Measurements from ENCODE around the gene NFS1.
"Not testable (repeated sequence)": the region's sequence is repeated elsewhere in the genome, so short reads cannot be mapped to it uniquely, and the experiment has no call there.

NFS1 gene

DNA sequence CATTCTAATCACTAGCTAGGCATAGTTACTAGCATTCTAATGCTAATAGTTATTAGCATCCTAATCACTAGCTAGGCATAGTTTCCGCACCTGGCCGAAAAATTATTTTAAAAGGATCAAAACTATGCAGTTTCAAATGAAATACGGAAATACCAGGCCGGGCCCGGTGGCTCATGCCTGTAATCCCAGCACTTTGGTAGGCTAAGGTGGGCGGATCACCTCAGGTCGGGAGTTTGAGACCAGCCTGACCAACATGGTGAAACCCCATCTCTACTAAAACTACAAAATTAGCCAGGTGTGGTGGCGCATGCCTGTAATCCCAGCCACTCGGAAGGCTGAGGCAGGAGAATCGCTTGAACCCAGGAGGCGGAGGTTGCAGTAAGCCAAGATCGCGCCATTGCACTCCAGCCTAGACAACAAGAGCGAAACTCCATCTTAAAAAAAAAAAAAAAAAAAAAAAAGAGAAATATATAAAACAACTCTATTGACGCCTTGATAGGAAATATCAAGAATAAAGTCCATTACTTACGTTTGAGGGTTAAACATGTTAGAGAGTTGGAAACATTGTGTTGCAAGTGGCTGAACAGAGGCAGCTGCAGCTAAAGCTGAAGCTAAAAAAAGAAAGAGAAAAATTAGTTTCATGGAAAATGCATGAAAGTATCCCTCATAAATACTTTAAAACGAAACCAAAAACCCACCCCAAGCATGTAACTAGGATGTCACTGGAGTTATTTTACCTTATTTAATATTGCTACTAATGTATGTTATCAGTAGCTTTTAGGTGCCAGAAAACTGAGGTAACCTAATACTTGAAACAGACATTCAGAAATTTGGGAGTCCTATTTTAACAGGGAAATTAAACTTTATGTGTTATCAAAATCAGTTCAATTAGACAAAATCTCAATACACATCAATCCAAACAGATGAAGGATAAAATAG lies 7.7 kb upstream of the NFS1 start:
- DNase-seq, result not testable (repeated sequence)

DNA sequence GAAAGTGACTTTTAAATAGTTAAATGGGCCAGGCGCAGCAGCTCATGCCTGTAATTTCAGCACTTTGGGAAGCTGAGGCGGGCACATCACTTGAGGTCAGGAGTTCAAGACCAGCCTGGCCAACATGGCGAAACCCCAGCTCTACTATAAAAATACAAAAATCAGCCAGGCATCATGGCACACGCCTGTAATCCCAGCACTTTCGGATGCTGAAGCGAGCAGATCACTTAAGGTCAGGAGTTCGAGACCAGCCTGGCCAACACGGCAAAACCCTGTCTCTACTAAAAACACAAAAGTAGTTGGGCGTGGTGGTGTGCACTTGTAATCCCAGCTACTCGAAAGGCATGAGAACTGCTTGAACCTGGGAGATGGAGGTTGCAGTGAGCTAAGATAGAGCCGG lies 6.7 kb upstream of the NFS1 start:
- not testable (repeated sequence) for DNase-seq

DNA sequence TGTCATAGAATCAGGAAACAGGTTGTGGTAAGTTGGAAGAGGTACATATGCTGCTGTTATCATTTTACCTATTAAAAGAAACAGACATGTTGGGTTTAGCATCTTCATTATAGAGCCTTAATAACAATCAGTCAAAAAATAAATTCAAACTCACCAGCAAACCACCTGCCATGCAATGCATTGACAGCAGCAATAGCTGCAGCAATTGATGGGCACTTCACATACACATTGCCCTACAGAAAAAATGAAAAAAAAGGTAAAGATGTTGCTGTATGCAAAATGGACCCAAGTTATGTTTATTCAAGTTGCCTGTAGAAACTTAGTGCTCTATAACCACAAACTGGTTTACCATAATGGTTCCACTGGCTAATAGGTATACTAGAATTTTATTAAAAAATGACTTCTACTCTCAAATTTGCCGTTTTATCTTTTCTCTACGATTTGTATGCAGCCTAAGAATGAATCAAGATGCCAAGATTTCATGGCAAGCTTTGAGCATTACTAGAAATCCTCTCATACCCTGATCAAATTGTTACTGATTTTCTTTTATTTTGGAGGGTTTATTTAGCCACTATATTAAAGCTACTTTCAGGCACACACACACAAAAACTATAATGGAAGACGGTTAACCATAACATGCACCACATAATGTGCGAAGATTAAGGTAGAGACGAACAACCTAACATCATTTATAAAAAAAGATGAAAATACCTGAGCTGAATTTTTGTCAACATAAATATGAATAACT lies 5.5 kb upstream of the NFS1 start:
- no peak for DNase-seq

DNA sequence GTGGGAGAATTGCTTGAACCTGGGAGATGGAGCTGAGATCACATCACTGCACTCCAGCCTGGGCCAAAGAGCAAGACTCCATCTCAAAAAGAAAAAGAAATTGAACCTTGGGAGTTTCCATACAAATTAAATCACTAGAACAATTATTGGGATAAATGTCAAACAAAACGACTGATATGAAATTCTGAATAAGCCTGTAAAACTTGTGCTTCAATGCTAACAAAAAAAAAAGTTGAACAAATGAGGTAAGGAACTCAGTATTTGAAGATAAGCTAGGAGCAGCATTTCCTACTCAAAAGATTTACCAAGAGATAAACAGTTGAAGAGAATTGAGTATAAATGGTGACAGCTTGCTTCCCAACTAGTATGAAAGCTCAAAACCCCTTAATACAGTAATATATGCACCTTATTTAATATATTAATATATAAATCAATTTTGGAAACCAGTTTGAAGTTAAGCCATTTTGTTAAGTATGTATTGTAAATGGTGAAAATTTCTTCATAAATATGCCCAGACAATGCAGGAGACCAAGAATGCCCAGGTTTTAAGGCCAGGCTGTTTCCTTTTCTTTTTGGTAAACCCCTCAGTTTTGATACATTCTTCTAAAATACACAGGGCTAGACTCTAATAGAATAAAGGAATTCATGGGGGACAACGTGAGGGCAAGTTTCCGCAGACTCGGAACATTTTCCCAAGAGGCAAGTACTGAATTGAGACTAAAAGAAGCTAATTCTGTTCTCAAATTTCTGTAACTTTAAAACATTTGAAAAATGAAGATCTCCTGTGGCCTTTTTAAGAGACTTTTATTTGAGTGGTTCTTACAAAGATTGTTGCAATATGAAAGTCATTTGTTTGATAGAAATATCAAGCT lies 3.9 kb upstream of the NFS1 start:
- DNase-seq, result no peak

DNA sequence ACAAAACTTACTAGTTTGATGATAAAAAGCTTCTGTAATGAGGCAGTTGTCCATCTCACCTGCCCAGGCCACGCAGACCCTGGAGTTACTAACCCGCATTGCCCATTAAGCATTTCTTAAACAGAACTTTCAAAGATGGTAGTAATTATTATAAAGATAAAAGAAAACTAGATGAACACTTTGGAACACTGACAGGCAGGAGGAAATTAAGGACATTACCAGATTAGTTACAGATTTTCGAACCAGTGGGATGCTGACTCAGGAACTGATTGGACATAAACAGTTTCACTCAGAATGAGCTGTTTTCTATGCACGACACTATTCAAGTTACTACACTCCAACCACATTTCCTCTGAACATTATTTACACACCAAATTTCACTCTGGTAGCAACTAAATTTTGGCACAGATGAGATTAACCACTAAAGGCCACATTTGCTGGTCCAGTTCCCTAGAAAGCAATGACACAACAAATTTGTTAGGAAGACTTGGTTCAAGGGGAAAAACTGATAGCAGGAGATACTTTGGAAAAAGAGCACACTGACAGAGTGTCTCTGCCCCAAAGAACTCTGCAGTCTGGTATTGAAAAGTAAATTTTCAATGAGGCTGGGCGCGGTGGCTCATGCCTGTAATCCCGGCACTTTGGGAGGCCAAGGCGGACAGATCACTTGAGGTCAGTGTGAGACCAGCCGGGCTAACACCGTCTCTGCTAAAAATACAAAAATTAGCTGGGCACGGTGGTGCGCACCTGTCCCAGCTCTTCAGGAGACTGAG lies 3.1 kb upstream of the NFS1 start:
- no peak for DNase-seq

DNA sequence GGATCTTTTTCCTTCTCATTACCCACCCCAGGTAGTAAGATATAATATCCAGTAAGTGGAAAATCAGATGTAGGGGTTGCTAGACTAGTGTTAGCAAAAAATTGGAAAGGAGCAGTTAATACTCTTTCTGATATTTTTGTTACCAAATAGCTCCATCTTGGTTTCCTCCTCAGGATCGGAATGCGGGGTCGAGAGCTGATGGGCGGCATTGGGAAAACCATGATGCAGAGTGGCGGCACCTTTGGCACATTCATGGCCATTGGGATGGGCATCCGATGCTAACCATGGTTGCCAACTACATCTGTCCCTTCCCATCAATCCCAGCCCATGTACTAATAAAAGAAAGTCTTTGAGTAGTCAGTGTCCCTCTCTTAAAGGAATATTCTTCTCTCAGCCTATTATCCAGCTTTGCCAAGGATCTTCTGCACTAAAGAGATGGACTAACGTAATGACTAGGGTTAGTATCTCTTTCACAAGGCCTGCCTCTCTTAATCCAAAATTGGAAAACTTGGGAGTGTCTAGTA lies 1.5 kb upstream of the NFS1 start:
- no peak for DNase-seq

DNA sequence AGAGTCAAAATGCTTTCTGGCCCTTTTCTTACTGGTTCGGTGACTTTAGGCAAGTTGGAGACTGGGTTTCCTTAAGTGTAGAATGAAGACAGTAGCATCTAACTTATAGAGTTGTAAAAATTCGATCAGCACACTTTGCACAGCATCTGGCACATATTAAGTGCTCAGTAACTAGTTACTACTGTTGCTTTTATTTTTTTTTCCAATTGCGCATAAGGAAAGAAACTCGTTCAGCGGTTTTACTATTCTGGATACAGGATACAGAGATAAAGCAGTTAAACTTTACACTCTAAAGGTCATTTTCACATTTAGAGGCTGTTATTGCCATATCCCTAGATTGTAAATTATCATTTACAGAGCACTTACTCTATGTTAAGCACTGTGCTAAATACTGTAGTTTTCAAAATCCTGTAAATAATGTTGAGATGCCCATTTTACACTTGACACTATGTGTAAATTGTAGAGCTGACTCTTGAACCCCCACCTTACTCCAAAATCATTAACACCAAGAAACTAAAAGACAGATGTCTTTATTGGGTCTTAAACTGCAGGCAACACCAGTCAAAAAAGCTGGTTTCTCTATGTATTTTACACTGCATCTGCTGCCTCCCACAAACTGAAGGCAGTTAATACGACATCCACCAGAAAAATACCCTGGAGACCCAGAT lies 939 bp upstream of the NFS1 start:
- DNase-seq, result no peak

DNA sequence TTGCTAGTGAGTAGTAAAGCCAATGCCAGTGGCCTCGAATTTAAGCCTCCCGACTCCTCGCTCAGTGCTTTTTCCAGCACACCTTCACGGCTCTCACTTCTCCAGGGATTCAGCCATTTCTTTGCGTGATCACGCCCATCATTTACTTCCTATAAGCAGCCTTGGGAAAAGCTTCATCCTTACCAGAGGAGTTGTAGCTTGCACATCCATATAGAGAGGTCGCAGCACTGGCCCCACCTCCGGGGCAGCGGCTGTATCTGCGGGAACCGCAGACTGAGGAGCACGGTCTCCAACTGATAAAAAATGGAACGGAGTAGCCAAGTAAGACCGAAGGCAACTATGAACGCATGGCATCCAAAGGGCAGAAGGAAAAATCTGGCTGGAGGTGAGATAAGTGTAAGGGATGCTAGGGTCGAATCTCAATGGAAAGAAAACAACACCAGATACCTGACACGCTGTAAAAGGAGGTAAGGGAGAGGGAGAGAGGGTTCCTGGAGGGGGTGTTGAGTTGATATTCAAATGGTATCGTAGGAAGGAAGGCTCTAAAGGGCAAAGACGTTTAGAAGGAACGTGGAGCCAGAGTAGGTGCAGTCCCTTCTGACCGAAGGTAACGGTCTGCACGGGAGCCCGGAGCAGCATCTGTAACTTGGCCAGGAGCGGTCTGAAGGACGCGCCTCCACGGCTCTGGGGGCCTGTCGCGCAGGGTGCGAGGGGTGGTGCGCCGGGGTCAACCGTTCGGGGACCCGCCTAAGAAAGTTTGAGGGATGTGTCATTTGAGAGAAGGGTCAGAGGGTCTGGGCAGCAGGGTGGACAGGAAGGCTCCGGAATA lies 640 bp downstream of the NFS1 start:
- no peak for DNase-seq

DNA sequence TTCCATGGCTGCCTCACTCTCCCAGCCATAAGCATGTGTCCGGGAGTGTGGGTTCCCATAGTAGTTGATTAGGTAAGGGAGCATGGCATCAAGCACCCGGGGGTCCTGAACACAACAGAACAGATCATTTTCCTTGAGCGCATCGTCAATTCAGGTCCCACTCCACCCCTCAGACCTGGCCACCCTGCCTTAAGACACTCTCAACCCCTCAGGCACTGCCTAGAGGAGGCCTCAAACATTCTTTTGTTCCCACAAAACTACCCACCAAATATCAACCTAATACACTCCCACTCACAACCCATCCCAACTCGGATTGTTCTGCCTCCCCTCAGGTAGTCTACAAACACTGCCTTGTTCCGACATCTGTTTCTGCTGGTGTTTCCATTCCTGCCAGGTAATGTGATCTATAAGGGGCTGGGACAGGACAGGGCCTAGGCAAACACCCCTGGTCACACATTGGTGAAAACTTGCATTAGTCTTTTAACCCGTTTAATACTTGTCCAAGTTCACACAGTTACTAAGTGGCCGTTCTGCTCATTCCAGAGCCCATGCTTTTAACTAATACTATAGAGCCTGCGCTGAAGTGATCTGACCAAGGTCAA lies 1.4 kb downstream of the NFS1 start:
- no peak for DNase-seq

DNA sequence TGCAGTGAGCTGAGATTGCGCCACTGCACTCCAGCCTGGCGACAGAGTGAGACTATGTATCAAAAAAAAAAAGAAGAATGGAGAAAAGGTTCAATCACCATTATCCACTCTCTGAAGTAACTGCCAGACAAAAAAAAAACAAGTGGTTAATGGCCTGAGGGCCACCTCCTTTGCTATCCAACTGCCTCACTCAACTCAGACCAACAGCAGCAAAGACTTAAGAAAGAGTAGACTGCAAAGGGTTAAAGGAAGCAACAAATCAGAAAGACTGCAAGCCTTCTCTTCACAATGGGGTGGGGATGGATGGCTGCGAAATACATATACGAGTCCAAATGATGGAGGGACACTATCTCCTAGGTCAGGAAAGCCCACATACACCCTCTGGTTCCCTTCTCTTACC lies 3.2 kb downstream of the NFS1 start:
- no peak for DNase-seq

DNA sequence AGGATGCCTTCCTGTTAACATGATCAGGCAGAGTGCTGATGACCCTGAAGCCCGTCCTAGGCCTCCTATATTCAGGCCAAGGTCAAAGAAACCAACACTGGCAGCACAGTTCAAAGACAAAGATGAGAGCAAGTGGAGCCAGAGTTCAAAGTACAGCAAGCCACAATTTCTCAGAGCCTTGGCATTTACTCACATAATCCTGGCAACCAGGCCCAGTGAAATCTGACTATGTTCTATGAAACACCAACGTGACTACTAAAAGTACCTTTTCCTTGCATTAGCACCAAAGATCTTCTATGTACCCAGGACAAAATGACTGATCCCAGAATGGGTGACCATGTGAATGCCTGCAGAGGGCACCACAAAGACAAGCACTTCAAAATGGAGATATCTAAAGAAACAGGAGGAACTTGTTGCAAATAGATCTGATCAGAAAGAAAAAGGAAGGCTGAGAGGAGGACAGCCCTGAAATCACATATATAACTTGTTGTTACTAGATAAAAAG lies 3.9 kb downstream of the NFS1 start:
- DNase-seq, result no peak

DNA sequence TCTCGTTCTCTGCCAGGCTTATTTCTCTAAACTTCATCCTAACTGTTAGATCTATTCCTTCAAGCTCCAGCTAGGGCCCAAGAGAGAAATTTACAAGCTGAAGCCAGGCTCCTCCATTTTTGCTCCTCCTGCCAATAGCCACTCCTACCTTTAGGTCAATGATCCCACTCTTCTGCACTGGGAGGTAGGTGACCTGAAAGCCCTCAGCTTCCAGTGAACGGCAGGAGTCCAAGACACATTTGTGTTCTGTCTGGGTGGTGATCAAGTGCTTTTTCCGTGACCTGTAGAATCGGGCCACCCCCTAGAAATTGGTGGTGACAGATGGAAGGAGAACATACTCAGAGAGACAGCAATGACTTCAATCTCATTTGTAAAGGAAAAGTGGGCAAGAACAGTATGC lies 8.9 kb downstream of the NFS1 start:
- DNase-seq, result no peak

DNA sequence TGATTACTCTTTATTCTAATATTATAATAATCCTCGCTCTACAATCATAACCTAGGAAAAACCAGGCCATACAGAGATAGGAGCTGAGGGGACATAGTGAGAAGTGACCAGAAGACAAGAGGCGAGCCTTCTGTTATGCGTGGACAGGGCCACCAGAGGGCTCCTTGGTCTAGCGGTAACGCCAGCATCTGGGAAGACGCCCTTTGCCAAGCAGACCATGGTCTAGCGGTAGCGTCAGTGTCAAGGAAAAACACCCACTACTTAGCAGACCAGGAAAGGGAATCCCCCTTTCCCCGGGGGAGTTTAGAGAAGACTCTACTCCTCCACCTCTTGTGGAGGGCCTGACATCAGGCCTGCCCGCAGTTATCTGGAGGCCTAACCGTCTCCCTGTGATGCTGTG lies 12.3 kb downstream of the NFS1 start:
- not testable (repeated sequence) for DNase-seq

DNA sequence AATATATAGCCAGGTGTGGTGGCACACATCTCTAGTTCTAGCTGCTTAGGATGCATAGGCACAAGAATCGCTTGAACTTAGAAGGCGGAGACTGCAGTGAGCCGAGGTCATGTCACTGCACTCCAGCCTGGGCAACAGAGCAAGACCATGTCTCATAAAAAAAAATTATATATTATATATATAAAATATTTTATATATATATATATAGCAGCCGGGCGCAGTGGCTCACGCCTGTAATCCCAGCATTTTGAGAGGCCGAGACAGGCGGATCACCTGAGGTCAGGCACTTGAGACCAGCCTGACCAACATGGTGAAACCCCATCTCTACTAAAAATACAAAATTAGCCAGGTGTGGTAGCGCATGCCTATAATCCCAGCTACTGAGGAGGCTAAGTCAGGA lies 13.8 kb downstream of the NFS1 start:
- DNase-seq, result not testable (repeated sequence)

DNA sequence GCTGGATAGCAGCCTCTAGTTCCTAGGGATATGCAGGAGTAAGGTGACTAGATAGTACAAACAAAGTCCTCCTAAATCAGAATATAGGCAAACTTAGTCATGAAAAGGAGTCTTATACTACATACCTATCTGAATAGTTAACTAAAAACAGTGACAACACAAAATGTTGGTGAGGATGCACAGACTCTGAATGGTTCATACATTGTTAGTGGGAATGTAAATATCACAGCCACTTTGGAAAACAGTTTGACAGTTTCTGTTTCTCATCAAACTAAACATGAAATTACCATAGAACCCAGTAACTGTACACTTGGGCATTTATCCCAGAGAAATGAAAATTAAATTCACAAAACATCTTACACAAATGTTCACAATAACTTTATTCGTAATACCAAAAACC lies 17.2 kb downstream of the NFS1 start:
- DNase-seq, result no peak

DNA sequence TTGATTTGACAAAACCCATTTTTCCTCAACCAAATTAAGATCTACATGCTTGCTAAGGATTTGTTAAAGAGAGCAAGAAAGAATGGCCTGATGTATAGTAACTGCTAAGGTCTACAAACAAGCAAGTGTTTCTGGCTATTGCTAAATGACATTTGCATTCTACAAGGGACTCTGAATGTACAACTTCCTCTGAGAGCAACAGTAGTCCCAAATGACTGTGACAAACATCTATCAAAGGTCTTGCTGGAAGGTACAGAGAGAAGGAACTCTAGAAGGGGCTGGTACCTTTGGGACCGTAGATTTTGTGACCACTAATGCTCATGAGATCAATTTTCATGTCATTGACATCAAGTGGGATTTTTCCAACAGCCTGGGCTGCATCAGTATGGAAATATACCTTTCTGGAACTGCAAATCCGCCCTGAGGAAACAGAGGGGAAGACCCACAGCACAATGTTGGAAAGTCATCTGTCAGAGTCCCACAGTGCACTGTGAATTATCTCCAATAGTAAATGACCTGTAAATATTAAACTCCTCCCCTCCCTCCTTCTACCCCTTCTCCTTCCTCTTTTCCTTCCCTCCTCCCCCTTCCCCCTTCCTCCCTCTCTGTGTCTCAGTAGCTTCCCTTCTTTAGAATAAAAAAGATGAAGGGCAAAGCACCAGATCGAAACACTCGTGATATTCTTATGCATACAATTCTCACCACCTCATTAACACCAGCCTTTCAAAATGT lies 18.5 kb downstream of the NFS1 start:
- no peak for DNase-seq

DNA sequence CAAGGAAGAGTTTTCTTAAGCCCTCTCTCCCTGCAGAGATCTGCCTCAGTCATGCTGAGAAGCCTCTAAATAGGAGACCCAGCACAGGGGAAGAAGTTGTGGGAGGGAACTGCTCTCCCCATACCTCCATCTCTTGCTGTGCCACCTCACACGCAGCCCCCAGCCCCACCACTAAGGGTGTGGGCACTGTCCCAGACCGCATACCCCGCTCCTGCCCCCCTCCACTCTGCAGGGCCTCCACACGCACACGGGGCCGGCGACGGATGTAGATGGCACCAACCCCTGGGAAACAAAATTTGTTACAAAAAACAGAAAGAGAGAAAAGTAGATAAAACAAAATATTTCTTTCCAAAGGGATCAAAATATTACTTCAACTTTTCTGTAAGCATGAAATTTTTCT lies 24.2 kb downstream of the NFS1 start:
- DNase-seq, result no peak

DNA sequence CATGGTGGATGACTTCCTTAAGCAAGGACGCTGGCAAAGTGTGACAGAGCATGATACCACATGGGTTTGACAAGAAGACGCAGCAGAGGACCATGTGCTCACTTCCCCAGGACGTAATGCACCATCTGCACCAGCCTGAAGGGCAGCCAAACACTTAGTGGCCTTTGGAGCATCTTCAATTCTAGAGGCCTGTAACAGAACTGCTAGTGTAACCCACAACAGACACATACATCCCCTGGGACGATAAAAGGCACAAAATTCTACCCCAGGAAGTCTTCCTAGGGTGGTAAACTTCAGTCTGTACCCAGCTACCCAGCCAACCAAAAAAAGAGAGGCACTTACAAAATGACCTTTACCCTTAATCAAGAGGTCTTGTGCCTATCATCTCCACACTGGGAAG lies 25.3 kb downstream of the NFS1 start:
- DNase-seq, result no peak

DNA sequence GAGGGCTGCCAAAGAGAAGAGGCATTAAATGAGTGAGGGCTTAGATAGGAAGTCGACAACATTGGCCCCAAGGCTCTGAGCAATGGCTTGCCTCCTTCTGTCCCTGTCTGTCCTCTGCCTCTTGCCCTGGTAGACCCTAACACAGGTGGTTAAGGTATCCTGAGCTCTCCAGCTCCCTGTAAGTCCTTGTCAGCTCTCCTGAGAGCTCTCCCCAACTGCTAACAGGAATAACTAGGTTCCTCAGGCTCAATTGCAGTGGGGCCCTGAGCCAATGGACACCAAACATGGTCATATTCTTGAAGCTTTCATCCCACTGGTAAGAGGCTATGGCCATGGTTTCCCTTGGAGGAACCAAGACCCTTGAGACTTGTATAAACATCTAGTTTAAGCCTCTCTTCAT lies 29.5 kb downstream of the NFS1 start:
- no peak for DNase-seq

Measured in midbrain (tissue), 1 donor.